ENCODE data around the gene PTPN3.

Gene PTPN3

GRCh38 chr9:109417054-109417453 lies 81.1 kb downstream of the PTPN3 start:
- no peak for DNase-seq
- Histone ChIP-seq H3K36me3 (peaks cover 30 to 65% (median 34%) of the 10 kb centered on the region in 3 donors), H3K27ac (no peak overlapping the region), H3K27me3 (no peaks in the 10 kb centered on the region), H3K4me1 (no peaks in the 10 kb centered on the region), H3K9me3 (no peaks in the 10 kb centered on the region), H3K4me3 (no peak overlapping the region)
- TF ChIP-seq, protein P1, sequence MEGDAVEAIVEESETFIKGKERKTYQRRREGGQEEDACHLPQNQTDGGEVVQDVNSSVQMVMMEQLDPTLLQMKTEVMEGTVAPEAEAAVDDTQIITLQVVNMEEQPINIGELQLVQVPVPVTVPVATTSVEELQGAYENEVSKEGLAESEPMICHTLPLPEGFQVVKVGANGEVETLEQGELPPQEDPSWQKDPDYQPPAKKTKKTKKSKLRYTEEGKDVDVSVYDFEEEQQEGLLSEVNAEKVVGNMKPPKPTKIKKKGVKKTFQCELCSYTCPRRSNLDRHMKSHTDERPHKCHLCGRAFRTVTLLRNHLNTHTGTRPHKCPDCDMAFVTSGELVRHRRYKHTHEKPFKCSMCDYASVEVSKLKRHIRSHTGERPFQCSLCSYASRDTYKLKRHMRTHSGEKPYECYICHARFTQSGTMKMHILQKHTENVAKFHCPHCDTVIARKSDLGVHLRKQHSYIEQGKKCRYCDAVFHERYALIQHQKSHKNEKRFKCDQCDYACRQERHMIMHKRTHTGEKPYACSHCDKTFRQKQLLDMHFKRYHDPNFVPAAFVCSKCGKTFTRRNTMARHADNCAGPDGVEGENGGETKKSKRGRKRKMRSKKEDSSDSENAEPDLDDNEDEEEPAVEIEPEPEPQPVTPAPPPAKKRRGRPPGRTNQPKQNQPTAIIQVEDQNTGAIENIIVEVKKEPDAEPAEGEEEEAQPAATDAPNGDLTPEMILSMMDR (IDR thresholded peaks at IDR 0.05), result no peak
- intact Hi-C loops (cut with DNase I; ENCODE audit: low total_unique reads), result no loop called here

GRCh38 chr9:109416135-109416706 lies 81.9 kb downstream of the PTPN3 start:
- Histone ChIP-seq H3K27ac (no peak overlapping the region), H3K9me3 (no peaks in the 10 kb centered on the region), H3K36me3 (peaks cover 30 to 60% (median 34%) of the 10 kb centered on the region in 3 donors), H3K4me1 (no peaks in the 10 kb centered on the region), H3K4me3 (no peak overlapping the region), H3K27me3 (no peaks in the 10 kb centered on the region)
- intact Hi-C loops (cut with DNase I; ENCODE audit: low total_unique reads), result no loop called here
- DNase-seq, result no peak
- TF ChIP-seq, protein P1 (IDR thresholded peaks at IDR 0.05), result no peak

GRCh38 chr9:109414125-109414785 lies 83.9 kb downstream of the PTPN3 start:
- Histone ChIP-seq H3K9me3 (no peaks in the 10 kb centered on the region), H3K36me3 (peaks cover 34 to 60% (median 37%) of the 10 kb centered on the region in 3 donors), H3K27ac (no peak overlapping the region), H3K27me3 (no peaks in the 10 kb centered on the region), H3K4me1 (no peaks in the 10 kb centered on the region), H3K4me3 (no peak overlapping the region)
- intact Hi-C loops (cut with DNase I; ENCODE audit: low total_unique reads), result no loop called here
- TF ChIP-seq, protein P1 (IDR thresholded peaks at IDR 0.05), result no peak
- DNase-seq, result no peak

DNA sequence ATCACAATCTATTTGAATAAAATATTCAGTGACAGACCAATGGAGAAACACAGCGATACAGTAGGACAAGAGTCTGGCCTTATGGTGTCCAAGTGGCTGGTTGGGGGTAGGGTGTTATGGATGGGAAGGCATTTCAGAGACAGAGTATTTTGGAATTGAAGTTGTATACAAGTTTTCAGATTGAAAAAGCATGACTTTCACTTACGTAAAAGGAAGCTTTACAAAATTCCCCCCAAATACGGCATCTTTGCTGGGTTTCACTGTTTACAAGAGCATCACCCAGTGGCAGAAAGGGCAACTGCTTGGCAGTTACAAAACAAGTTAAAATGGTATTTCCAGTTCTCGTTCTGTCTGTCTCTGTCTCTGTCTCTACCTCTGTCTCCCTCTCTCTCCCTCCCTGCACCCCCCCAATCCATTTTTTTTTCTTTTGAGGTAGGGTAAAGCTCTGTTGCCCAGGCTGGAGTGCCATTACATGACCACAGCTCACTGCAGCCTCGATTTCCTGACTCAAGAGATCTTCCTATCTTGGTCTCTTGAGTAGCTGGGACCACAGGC lies 86.2 kb downstream of the PTPN3 start:
- intact Hi-C loops (cut with DNase I; ENCODE audit: low total_unique reads), result no loop called here

DNA sequence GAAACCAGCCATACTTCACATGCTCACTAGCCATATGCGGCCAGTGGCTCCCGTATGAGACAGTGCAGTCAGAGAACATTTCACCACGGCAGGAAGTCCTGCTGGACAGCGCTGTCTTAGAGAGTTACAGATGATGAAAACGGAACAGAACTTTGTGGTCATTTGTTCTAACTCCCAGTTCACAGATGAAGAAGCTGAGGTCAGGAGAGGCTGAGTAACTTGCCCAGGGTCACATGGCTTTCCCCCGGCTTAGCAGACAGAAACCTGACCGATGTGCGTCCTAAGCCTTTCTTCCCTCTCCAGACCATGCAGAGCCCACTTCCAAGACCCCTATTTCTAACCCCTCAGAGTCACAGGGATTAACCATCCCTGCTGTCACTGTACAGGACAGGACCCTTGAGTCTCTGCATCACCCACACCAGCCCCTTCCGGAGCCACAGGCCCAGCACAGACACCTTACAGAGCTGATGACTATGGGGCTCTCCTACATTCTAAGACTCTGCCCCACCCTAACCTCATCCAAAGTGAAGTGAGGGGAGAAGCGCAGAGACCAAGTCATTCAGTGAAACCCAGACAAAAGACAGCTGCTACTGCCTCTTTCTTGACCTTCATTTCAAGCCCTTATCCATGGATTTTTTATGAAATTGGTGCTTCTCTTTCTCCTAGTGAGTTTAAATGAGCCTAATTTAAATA lies 86.9 kb downstream of the PTPN3 start:
- no peak for DNase-seq
- Histone ChIP-seq H3K4me3 (no peak overlapping the region), H3K27ac (no peak overlapping the region), H3K4me1 (no peaks in the 10 kb centered on the region), H3K36me3 (peaks cover 38 to 70% (median 41%) of the 10 kb centered on the region in 3 donors), H3K27me3 (no peaks in the 10 kb centered on the region), H3K9me3 (no peaks in the 10 kb centered on the region)
- TF ChIP-seq, protein P1 (IDR thresholded peaks at IDR 0.05), result no peak
- intact Hi-C loops (cut with DNase I; ENCODE audit: low total_unique reads), result no loop called here

More for the DNA sequence above, 86.2 kb downstream of the PTPN3 start:
- no peak for DNase-seq
- no peaks in the 10 kb centered on the region for H3K27me3 ChIP-seq
- TF ChIP-seq, protein P1 (IDR thresholded peaks at IDR 0.05), result peak; percentile 25 to 42
- H3K4me1 ChIP-seq, result no peaks in the 10 kb centered on the region
- H3K27ac ChIP-seq, result no peak overlapping the region
- H3K36me3 ChIP-seq, result peaks cover 31 to 64% (median 34%) of the 10 kb centered on the region in 3 donors
- no peaks in the 10 kb centered on the region for H3K9me3 ChIP-seq
- no peak overlapping the region for H3K4me3 ChIP-seq
